Activated T-cell treated with anti-CD3 and anti-CD28 coated beads, Interleukin-2, amount 50 U/mL, for 4 hours (primary cell): Measurements from ENCODE around the gene FIS1. TPM values are rescaled to one million over a fixed set of nuclear protein-coding genes. Genes with fewer than 3 reads are reported as not detected.
"Not testable (repeated sequence)": the region's sequence is repeated elsewhere in the genome, so short reads cannot be mapped to it uniquely, and the experiment has no call there.

Experiments
- ATAC-seq, 2 donors: fragments of 200-7000 bp; cut with Tn5 transposase; one replicate each; pipeline ENCODE4 v1.10.0; 2021
- DNase-seq: peaks from one replicate; pipeline ENCODE4 v3.0.0-alpha.2; 2020
- H3K27me3 Mint-ChIP-seq: one replicate; pipeline ENCODE4 v1.8.0; 2021; ENCODE audit warnings: low read depth, mixed read lengths
- H3K36me3 Mint-ChIP-seq: one replicate; pipeline ENCODE4 v1.8.0; 2022; ENCODE audit warnings: mixed read lengths; ENCODE audit not compliant: insufficient read depth
- H3K4me1 Mint-ChIP-seq: one replicate; pipeline ENCODE4 v1.8.0; 2021; ENCODE audit warnings: low read depth, mixed read lengths
- H3K4me3 Mint-ChIP-seq: one replicate; pipeline ENCODE4 v1.8.0; 2021; ENCODE audit warnings: mild to moderate bottlenecking, moderate library complexity, mixed read lengths
- H3K9me3 Mint-ChIP-seq: one replicate; pipeline ENCODE4 v1.8.0; 2021; ENCODE audit warnings: mixed read lengths
- total RNA-seq, 3 donors: library from RNA; stranded (reverse); gene quantifications; one replicate each; pipeline ENCODE4 v1.2.1, GENCODE V29; 2021

FIS1 gene
- total RNA-seq, 3 donors from 2014 or later = 126 to 148 (median 136) TPM

- DNase-seq = no peak
- Mint-ChIP-seq H3K36me3 (peaks cover 14% of the 10 kb centered on the region), H3K27me3 (no peaks in the 10 kb centered on the region), H3K4me1 (no peaks in the 10 kb centered on the region), H3K4me3 (no peak overlapping the region), H3K9me3 (no peaks in the 10 kb centered on the region)
- ATAC-seq = no peak
Measured at GRCh38 chr7:101210143-101210542, 34.7 kb downstream of the FIS1 start.

- Mint-ChIP-seq H3K36me3 (peaks cover 10% of the 10 kb centered on the region), H3K4me3 (no peak overlapping the region), H3K4me1 (peaks cover 3% of the 10 kb centered on the region), H3K9me3 (no peaks in the 10 kb centered on the region), H3K27me3 (peaks cover under 1% of the 10 kb centered on the region)
- ATAC-seq (no peak), DNase-seq (no peak)
Measured at GRCh38 chr7:101208794-101209193, 36.1 kb downstream of the FIS1 start.

- DNase-seq (no peak), ATAC-seq (no peak)
- Mint-ChIP-seq H3K4me1 (peaks cover 9% of the 10 kb centered on the region), H3K9me3 (no peaks in the 10 kb centered on the region), H3K4me3 (no peak overlapping the region), H3K27me3 (peaks cover 8% of the 10 kb centered on the region), H3K36me3 (peaks cover 10% of the 10 kb centered on the region)
Measured at GRCh38 chr7:101207459-101207858, 37.4 kb downstream of the FIS1 start.

GRCh38 chr7:101206665-101207042 is 38.2 kb downstream of the FIS1 start:
- Mint-ChIP-seq H3K27me3 (peaks cover 10% of the 10 kb centered on the region), H3K4me1 (peaks cover 9% of the 10 kb centered on the region), H3K4me3 (no peak overlapping the region), H3K9me3 (no peaks in the 10 kb centered on the region), H3K36me3 (peaks cover 10% of the 10 kb centered on the region)
- DNase-seq (no peak), ATAC-seq (no peak)

GRCh38 chr7:101205901-101206664 is 38.8 kb downstream of the FIS1 start:
- Mint-ChIP-seq H3K4me3 (no peak overlapping the region), H3K4me1 (peaks cover 9% of the 10 kb centered on the region), H3K27me3 (peaks cover 16% of the 10 kb centered on the region), H3K36me3 (peaks cover 10% of the 10 kb centered on the region), H3K9me3 (no peaks in the 10 kb centered on the region)
- DNase-seq = no peak
- no peak for ATAC-seq

- not testable (repeated sequence) for DNase-seq, H3K9me3 Mint-ChIP-seq, H3K36me3 Mint-ChIP-seq, ATAC-seq
- H3K27me3 Mint-ChIP-seq = peaks cover 28% of the 10 kb centered on the region
- H3K4me1 Mint-ChIP-seq = peaks cover 13% of the 10 kb centered on the region
- H3K4me3 Mint-ChIP-seq = peak overlapping the region; percentile 75
Measured at GRCh38 chr7:101203740-101204738, 40.8 kb downstream of the FIS1 start.

- no peak overlapping the region for H3K4me3 Mint-ChIP-seq
- H3K36me3 Mint-ChIP-seq = no peaks in the 10 kb centered on the region
- DNase-seq (no peak), ATAC-seq (no peak)
- H3K4me1 Mint-ChIP-seq = peaks cover 13% of the 10 kb centered on the region
- no peaks in the 10 kb centered on the region for H3K9me3 Mint-ChIP-seq
- H3K27me3 Mint-ChIP-seq = peaks cover 34% of the 10 kb centered on the region
Measured at GRCh38 chr7:101202603-101202918, 42.3 kb downstream of the FIS1 start.

- DNase-seq (no peak), ATAC-seq (peak; percentile 19 to 25)
- H3K36me3 Mint-ChIP-seq = no peaks in the 10 kb centered on the region
- peaks cover 13% of the 10 kb centered on the region for H3K4me1 Mint-ChIP-seq
- H3K27me3 Mint-ChIP-seq = peaks cover 34% of the 10 kb centered on the region
- no peaks in the 10 kb centered on the region for H3K9me3 Mint-ChIP-seq
- H3K4me3 Mint-ChIP-seq = no peak overlapping the region
Measured at GRCh38 chr7:101201695-101202602, 42.9 kb downstream of the FIS1 start.

GRCh38 chr7:101200862-101201599 is 43.9 kb downstream of the FIS1 start, which contains the start of gene MOGAT3:
Gene MOGAT3 (minus strand): TSS chr7:101201036. CDS start chr7:101200854, 182 bp downstream.
- Mint-ChIP-seq H3K36me3 (no peaks in the 10 kb centered on the region), H3K27me3 (peaks cover 34% of the 10 kb centered on the region), H3K4me1 (peaks cover 13% of the 10 kb centered on the region), H3K9me3 (no peaks in the 10 kb centered on the region), H3K4me3 (no peak within 1 kb of the TSS)
- peak in 1 of 2 donors; percentile 35 for ATAC-seq
- no peak for DNase-seq

GRCh38 chr7:101200504-101200861 is 44.4 kb downstream of the FIS1 start:
- H3K9me3 Mint-ChIP-seq = no peaks in the 10 kb centered on the region
- H3K27me3 Mint-ChIP-seq = peaks cover 34% of the 10 kb centered on the region
- no peak overlapping the region for H3K4me3 Mint-ChIP-seq
- no peaks in the 10 kb centered on the region for H3K36me3 Mint-ChIP-seq
- peaks cover 13% of the 10 kb centered on the region for H3K4me1 Mint-ChIP-seq
- no peak for DNase-seq
- no peak for ATAC-seq

- DNase-seq, H3K9me3 Mint-ChIP-seq, ATAC-seq, H3K4me3 Mint-ChIP-seq, H3K36me3 Mint-ChIP-seq: not testable (repeated sequence)
- Mint-ChIP-seq H3K27me3 (peaks cover 34% of the 10 kb centered on the region), H3K4me1 (peaks cover 13% of the 10 kb centered on the region)
Measured at GRCh38 chr7:101199522-101199921, 45.4 kb downstream of the FIS1 start.

GRCh38 chr7:101198476-101198875 is 46.4 kb downstream of the FIS1 start:
- DNase-seq (no peak), ATAC-seq (no peak)
- H3K27me3 Mint-ChIP-seq = peaks cover 33% of the 10 kb centered on the region
- H3K9me3 Mint-ChIP-seq = no peaks in the 10 kb centered on the region
- H3K36me3 Mint-ChIP-seq = no peaks in the 10 kb centered on the region
- H3K4me3 Mint-ChIP-seq = no peak overlapping the region
- H3K4me1 Mint-ChIP-seq = peaks cover 8% of the 10 kb centered on the region

GRCh38 chr7:101197991-101198390 is 46.9 kb downstream of the FIS1 start:
- Mint-ChIP-seq H3K4me3 (no peak overlapping the region), H3K9me3 (no peaks in the 10 kb centered on the region), H3K27me3 (peaks cover 32% of the 10 kb centered on the region), H3K36me3 (no peaks in the 10 kb centered on the region), H3K4me1 (peaks cover 7% of the 10 kb centered on the region)
- ATAC-seq (no peak), DNase-seq (no peak)
